Measurements from ENCODE around the gene MBD6. TPM values are rescaled to one million over a fixed set of nuclear protein-coding genes. Genes with fewer than 3 reads are reported as not detected.

MBD6 gene
- total RNA-seq, 3 donors from 2014 or later: 12.6 to 26.1 (median 19.7) TPM

DNA sequence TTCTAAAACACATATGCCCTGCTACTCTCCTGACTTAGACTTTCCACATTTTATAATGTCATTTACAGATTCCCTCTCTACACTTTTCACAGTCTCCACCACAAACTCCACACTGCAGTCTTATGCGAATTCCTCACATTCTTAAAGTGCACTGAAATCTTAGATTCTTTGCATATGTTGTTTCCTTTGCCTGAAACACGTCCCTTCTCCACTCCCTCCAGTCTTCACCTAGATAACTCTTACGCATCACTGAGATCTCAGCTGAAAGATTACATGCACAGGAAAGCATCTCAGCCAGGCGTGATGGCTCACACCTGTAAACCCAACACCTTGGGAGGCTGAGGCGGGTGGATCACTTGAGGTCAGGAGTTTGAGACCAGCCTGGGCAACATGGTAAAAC is 39.2 kb upstream of the MBD6 start:
- peaks cover 0 to under 1% of the 10 kb centered on the region in 2 donors for H3K4me1 ChIP-seq
- no peak overlapping the region for H3K4me3 ChIP-seq
- no peak overlapping the region for H3K27ac ChIP-seq
- intact Hi-C loops (cut with DNase I; ENCODE audit: low total_unique reads): no loop called here
- no peaks in the 10 kb centered on the region for H3K9me3 ChIP-seq
- H3K27me3 ChIP-seq: no peaks in the 10 kb centered on the region
- no peaks in the 10 kb centered on the region for H3K36me3 ChIP-seq
- DNase-seq (ENCODE audit: low spot score in 2 of 2): no peak
- no peak for TF ChIP-seq POLR2A (IDR thresholded peaks at IDR 0.05)
- no peak for TF ChIP-seq POLR2AphosphoS5 (IDR thresholded peaks at IDR 0.05)
- TF ChIP-seq, protein P1, sequence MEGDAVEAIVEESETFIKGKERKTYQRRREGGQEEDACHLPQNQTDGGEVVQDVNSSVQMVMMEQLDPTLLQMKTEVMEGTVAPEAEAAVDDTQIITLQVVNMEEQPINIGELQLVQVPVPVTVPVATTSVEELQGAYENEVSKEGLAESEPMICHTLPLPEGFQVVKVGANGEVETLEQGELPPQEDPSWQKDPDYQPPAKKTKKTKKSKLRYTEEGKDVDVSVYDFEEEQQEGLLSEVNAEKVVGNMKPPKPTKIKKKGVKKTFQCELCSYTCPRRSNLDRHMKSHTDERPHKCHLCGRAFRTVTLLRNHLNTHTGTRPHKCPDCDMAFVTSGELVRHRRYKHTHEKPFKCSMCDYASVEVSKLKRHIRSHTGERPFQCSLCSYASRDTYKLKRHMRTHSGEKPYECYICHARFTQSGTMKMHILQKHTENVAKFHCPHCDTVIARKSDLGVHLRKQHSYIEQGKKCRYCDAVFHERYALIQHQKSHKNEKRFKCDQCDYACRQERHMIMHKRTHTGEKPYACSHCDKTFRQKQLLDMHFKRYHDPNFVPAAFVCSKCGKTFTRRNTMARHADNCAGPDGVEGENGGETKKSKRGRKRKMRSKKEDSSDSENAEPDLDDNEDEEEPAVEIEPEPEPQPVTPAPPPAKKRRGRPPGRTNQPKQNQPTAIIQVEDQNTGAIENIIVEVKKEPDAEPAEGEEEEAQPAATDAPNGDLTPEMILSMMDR (IDR thresholded peaks at IDR 0.05): no peak

DNA sequence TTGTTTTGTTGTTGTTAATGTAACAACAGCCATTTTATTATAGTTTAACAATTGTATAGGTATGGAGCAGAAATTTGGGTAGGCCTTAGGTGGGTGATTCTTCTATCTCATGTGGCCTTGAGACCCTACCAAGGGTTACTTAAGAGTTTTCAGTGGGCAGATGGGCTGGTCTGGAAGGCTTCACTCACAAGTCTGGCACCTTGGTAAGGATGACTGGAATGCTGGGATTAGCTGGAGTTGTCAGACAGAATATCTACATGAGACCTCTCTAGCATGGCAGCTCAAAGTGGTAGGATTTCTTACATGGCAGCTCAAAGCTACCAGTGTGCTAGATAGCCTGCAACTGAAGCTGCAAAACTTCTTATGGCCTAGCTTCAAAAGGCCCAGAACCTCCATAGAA is 36.9 kb upstream of the MBD6 start:
- intact Hi-C loops (cut with DNase I; ENCODE audit: low total_unique reads): no loop called here
- DNase-seq (ENCODE audit: low spot score in 2 of 2): no peak
- Histone ChIP-seq H3K4me3 (no peak overlapping the region), H3K9me3 (no peaks in the 10 kb centered on the region), H3K27ac (no peak overlapping the region), H3K27me3 (no peaks in the 10 kb centered on the region), H3K36me3 (no peaks in the 10 kb centered on the region), H3K4me1 (peaks cover 0 to 12% of the 10 kb centered on the region in 2 donors)
- TF ChIP-seq, protein P1 (IDR thresholded peaks at IDR 0.05): no peak
- TF ChIP-seq POLR2AphosphoS5 (IDR thresholded peaks at IDR 0.05) (no peak), POLR2A (IDR thresholded peaks at IDR 0.05) (no peak)

DNA sequence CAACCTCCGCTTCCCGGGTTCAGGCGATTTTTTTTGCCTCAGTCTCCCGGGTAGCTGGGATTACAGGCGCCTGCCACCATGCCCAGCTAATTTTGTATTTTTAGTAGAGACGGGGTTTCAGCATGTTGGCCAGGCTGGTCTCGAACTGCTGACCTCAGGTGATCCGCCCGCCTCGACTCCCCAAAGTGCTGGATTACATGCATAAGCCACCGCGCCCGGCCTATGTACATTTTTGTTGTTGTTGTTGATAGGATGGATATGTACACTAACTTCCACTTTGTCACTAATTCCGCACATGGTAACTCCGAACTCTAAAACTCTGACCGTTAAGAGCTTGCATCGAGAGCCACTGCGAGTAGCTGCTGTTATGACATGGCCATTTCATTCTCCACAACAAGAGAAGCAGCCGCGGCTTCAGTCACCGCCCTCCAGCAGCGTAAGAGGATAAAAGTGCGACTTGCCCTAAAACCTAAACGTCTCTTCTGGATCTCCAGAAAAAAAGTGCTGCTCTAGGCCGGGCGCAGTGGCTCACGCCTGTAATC is 35.5 kb upstream of the MBD6 start:
- H3K27me3 ChIP-seq: no peaks in the 10 kb centered on the region
- TF ChIP-seq, protein P1 (IDR thresholded peaks at IDR 0.05): no peak
- no peak for TF ChIP-seq POLR2A (IDR thresholded peaks at IDR 0.05)
- DNase-seq (ENCODE audit: low spot score in 2 of 2): no peak
- H3K27ac ChIP-seq: no peak overlapping the region
- H3K4me1 ChIP-seq: peaks cover 0 to 12% of the 10 kb centered on the region in 2 donors
- H3K36me3 ChIP-seq: no peaks in the 10 kb centered on the region
- intact Hi-C loops (cut with DNase I; ENCODE audit: low total_unique reads): no loop called here
- no peaks in the 10 kb centered on the region for H3K9me3 ChIP-seq
- H3K4me3 ChIP-seq: peak overlapping the region; percentile 74 to 100 (median 95)

DNA sequence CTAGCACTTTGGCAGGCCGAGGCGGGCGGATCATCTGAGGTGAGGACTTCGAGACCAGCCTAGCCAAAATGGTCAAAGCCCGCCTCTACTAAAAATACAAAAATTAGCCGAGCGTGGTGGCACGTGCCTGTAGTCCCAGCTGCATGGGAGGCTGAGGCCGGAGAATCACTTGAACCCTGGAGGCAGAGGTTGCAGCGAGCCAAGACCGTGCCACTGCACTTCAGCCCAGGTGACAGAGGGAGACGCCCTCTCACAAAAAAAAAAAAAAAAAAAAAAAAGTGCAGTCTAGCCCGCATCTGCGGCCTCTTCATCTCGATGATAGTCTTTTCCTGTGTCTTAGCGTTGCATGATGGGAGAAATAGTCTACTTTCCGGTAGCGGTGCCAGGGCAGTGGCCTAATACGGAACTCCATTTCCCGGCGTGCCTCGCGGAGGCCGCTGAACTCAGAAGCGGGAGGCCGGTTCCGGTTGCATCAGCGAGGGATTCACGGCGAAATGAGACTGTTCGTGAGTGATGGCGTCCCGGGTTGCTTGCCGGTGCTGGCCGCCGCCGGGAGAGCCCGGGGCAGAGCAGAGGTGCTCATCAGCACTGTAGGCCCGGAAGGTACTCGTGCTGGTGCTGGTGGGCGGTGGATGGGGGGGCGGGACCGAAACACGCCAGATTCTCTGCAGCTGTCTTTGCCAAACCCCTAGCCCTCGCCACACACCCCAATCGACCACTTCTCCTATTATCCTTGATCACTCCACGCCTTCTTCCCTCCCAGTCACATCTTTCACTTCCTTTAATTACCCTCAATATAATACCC is 34.8 kb upstream of the MBD6 start, which contains the start of gene MARS1:
Gene MARS1, plus strand, starts transcription at position 472 of the 805 bp plus-strand sequence. Its CDS starts 23 bp downstream, at position 495.
- Histone ChIP-seq H3K27ac (peak within 1 kb of the TSS; percentile 83 to 89), H3K27me3 (no peaks in the 10 kb centered on the region), H3K36me3 (no peaks in the 10 kb centered on the region), H3K4me3 (peak within 1 kb of the TSS; percentile 74 to 100 (median 95)), H3K4me1 (peaks cover 0 to 12% of the 10 kb centered on the region in 2 donors), H3K9me3 (no peaks in the 10 kb centered on the region)
- intact Hi-C loops (cut with DNase I; ENCODE audit: low total_unique reads): no loop called here
- TF ChIP-seq, protein P1 (IDR thresholded peaks at IDR 0.05): peak in 1 of 3 donors; percentile 19
- TF ChIP-seq POLR2A (IDR thresholded peaks at IDR 0.05) (no peak), POLR2AphosphoS5 (IDR thresholded peaks at IDR 0.05) (peak; percentile 77 to 86 (median 83))
- DNase-seq (ENCODE audit: low spot score in 2 of 2): peak; percentile 91 to 93
